ENCODE measurements around the gene PRR9. TPM values are rescaled to one million over a fixed set of nuclear protein-coding genes. Genes with fewer than 3 reads are reported as not detected.
"Not testable (repeated sequence)": the region's sequence is repeated elsewhere in the genome, so short reads cannot be mapped to it uniquely, and the experiment has no call there.

PRR9 gene
- total RNA-seq, 1 donor from 2014 or later, result not detected

DNA sequence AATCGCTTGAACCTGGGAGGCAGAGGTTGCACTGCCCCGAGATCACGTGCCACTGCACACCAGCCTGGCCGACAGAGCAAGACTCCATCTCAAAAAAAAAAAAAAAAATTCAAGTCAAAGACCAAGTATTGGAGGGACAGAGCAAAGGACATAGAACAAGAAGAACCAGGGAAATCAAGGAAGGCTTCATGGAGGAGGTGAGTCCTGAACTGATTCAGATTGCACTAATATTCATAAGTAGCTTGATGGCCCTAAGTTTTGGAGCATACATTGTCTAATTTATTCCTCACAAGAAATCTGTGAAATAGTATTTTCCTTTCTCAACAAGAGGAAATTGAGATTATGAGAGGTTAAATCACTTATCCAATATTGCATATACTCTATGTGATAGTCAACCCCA is 3.9 kb upstream of the PRR9 start:
- no peak overlapping the region for H3K4me3 ChIP-seq (ENCODE audit: low read depth, low read length)
- DNase-seq (ENCODE audit: low read depth), result no peak
- TF ChIP-seq, protein P1, sequence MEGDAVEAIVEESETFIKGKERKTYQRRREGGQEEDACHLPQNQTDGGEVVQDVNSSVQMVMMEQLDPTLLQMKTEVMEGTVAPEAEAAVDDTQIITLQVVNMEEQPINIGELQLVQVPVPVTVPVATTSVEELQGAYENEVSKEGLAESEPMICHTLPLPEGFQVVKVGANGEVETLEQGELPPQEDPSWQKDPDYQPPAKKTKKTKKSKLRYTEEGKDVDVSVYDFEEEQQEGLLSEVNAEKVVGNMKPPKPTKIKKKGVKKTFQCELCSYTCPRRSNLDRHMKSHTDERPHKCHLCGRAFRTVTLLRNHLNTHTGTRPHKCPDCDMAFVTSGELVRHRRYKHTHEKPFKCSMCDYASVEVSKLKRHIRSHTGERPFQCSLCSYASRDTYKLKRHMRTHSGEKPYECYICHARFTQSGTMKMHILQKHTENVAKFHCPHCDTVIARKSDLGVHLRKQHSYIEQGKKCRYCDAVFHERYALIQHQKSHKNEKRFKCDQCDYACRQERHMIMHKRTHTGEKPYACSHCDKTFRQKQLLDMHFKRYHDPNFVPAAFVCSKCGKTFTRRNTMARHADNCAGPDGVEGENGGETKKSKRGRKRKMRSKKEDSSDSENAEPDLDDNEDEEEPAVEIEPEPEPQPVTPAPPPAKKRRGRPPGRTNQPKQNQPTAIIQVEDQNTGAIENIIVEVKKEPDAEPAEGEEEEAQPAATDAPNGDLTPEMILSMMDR (conservative IDR thresholded peaks at IDR 0.05; ENCODE audit: low read depth, low read length), result no peak

DNA sequence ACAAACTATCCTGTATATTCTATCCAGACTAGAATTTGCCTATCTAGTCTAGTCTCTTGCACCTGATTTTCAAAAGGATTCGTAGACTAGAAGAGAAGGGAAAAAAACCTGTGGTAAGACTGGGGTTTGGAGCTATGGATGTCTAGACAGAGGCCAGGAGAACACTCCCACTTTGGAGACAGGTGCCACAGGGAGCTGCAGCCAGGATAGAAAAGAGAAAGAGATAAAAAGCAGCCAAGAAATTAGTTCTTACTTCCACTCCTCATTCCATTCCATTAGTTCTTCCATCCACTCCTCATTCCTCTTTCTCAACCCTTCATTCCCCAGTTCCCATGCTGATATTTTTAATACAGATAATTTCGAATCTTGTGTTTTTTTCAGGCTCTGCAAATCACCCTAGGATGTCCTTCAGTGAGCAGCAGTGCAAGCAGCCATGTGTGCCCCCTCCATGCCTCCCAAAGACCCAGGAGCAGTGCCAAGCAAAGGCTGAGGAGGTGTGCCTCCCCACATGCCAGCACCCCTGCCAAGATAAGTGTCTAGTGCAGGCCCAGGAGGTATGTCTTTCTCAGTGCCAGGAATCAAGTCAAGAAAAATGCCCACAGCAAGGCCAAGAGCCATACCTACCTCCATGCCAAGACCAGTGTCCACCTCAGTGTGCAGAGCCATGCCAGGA is 496 bp downstream of the PRR9 start:
- DNase-seq (ENCODE audit: low read depth), result no peak
- TF ChIP-seq, protein P1 (conservative IDR thresholded peaks at IDR 0.05; ENCODE audit: low read depth, low read length), result no peak
- no peak overlapping the region for H3K4me3 ChIP-seq (ENCODE audit: low read depth, low read length)

DNA sequence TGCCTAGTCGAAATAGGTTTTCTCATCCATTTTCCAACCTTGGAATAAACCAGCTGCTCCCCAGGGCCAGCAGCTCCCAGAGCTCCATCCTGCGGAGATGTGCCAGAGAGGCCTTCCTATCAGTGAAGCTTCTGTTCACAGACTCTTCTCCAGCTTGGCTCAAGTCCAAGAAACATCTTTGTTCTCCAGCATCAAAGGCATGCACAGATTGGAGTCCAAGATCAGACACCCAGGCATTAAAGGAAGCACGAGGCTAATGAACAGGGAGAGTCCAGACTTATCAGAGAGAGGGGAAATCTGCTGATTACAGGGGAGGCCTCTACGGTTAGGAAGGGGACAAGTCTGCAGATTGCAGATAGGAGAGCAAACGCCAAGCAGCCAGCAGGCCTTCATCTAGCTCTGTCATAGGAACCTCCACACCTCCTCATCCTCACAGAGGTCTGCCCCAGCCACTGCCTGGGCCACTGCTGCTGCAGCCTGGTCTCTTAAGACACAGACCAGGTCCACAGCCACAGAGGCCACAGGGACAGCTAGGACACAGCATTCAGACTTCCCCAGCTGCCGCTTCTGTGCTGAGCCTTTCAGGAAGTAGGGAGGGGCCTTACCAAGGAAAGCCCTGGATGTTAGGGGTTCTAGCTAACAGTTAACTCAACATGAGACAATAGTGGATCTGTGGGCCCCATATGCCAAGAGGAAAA is 3.4 kb downstream of the PRR9 start:
- H3K4me3 ChIP-seq (ENCODE audit: low read depth, low read length), result no peak overlapping the region
- TF ChIP-seq, protein P1 (conservative IDR thresholded peaks at IDR 0.05; ENCODE audit: low read depth, low read length), result no peak
- no peak for DNase-seq (ENCODE audit: low read depth)

DNA sequence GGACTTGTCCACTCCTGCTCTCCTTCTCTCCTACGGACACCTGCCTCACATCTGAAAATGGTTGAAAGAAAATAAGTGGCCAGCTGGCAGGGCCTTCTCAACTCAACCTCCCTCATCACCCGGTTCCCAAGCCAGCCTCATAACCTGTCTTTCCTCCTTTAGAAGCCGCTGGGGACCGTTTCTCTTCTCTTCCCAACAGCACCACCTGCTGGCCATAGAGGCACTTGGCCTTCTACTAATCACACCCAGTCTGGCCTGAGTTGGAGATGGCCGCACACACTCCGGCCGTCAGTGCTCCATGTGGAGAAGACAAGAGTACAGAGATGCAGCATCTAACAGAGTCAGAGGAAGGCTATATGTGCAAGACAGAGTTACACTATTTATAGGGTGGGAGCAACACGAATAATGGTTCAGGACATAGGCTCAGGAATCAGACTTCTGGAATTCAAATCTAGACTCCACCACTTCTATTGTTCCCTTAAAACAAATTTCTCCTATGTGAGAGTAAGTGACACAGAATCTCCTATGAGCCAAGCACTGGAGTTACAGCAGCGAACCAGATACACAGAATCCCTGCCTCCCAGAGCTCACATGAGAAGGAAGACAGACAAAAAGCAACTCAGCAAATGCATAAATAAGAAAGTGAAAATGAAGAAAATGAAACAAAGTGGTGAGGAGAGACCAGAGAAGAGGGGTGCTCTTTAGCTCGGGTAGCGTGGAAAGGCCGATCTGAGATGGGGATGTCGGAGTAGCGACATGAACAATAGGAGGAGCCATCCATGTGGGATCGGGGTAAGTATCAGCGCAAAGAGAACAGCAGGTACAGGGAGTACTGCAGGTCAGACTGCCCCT is 5.9 kb downstream of the PRR9 start:
- TF ChIP-seq, protein P1 (conservative IDR thresholded peaks at IDR 0.05; ENCODE audit: low read depth, low read length), result peak; percentile 64
- DNase-seq (ENCODE audit: low read depth); H3K4me3 ChIP-seq (ENCODE audit: low read depth, low read length): not testable (repeated sequence)

DNA sequence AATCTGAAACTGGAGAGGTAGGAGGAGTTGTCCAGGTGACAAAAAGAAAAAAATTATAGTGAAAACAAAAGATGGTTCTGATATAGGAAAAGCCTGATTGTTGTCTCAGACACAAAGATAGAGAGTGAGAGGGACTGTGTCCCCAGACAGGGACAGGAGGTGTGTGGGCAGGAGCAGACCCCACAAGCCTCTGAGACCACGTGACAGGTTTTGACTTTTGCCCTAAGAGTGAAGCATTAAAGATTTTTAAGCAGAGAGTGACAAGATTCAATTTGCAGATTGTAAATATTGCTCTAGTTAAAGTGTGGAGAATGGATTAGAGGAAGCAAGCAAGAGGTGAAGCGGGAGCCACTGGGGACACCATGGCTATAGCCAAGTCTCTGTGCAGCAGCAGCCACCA is 10.4 kb downstream of the PRR9 start:
- no peak for DNase-seq (ENCODE audit: low read depth)
- TF ChIP-seq, protein P1 (conservative IDR thresholded peaks at IDR 0.05; ENCODE audit: low read depth, low read length), result no peak
- H3K4me3 ChIP-seq (ENCODE audit: low read depth, low read length), result no peak overlapping the region

DNA sequence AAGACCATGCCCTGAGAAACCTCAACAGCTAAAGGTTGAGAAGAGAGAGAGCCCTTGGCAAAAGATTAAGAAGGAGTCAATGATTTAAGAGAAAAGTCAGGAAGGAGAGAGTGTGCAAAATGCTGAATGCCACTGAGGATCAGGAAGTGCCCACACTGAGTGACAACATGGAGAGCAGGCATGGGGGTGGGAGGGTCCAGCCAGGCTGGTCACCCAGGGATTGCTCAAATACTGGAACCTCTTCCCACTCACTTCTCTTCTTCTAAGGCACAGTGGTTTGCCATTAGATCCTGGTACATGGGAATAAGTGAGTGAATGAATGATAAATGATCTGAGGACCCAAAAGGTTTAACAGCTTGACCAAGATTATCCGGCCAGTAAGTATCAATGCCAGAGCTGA is 11.1 kb downstream of the PRR9 start:
- TF ChIP-seq, protein P1 (conservative IDR thresholded peaks at IDR 0.05; ENCODE audit: low read depth, low read length), result no peak
- H3K4me3 ChIP-seq (ENCODE audit: low read depth, low read length), result no peak overlapping the region
- DNase-seq (ENCODE audit: low read depth), result no peak

All from epithelial cell of proximal tubule (primary cell).